ENCODE results near the gene CYTH3. TPM values are rescaled to one million over a fixed set of nuclear protein-coding genes. Genes with fewer than 3 reads are reported as not detected.

The CYTH3 gene
- total RNA-seq, 4 donors from 2014 or later = 41.0 to 75.5 (median 56.7) TPM

DNA sequence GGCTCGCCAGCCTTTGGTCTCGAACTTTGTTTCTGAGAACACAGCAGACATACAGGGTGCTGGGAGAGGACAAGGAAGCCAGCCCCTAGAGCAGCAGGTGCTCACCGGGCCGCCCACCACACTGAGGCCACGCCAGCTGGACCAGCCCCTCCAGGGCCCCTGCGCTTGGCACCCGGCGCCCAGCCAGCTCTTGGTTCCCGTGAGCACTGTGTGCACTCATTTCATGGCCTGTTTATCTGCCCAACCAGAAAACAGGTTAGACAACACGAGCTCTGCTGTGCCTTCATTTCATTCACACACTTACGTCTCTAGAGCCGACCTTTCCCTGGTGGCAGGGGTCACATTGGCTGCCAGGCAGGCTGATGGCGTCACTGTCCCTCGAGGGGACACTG, 104.0 kb downstream of the CYTH3 start:
- no peak overlapping the region for H3K27ac ChIP-seq
- peaks cover 19 to 38% of the 10 kb centered on the region in 2 donors for H3K36me3 ChIP-seq
- H3K4me1 ChIP-seq = no peaks in the 10 kb centered on the region
- intact Hi-C loops (cut with DNase I) = no loop called here
- H3K9me3 ChIP-seq = no peaks in the 10 kb centered on the region
- TF ChIP-seq POLR2A (IDR thresholded peaks at IDR 0.05) (no peak), CTCF (IDR thresholded peaks at IDR 0.05) (no peak)
- no peak for DNase-seq
- no peak overlapping the region for H3K4me3 ChIP-seq (replicated peaks in 1 of 3)
- 87 to 93% methylated on average over 8 to 14 of the region's 14 CpGs for WGBS, 2 donors
- H3K27me3 ChIP-seq = no peaks in the 10 kb centered on the region

- intact Hi-C loops (cut with DNase I) = no loop called here
- 93 to 94% methylated on average over 19 to 22 of the region's 22 CpGs for WGBS, 2 donors
- no peak for TF ChIP-seq CTCF (IDR thresholded peaks at IDR 0.05)
- no peak for TF ChIP-seq POLR2A (IDR thresholded peaks at IDR 0.05)
- H3K36me3 ChIP-seq = peaks cover 19 to 35% of the 10 kb centered on the region in 2 donors
- no peak overlapping the region for H3K4me3 ChIP-seq (replicated peaks in 1 of 3)
- H3K4me1 ChIP-seq = peaks cover 0 to under 1% of the 10 kb centered on the region in 2 donors
- H3K9me3 ChIP-seq = no peaks in the 10 kb centered on the region
- DNase-seq = no peak
- H3K27ac ChIP-seq = no peak overlapping the region
- no peaks in the 10 kb centered on the region for H3K27me3 ChIP-seq
These were observed 104.6 kb downstream of the CYTH3 start for GRCh38 chr7:6167587-6168476.

GRCh38 chr7:6167004-6167551, 105.3 kb downstream of the CYTH3 start:
- Histone ChIP-seq H3K9me3 (no peaks in the 10 kb centered on the region), H3K27me3 (no peaks in the 10 kb centered on the region), H3K4me3 (replicated peaks in 1 of 3) (no peak overlapping the region), H3K27ac (no peak overlapping the region), H3K4me1 (peaks cover 0 to 5% of the 10 kb centered on the region in 2 donors), H3K36me3 (peaks cover 19 to 35% of the 10 kb centered on the region in 2 donors)
- no peak for DNase-seq
- intact Hi-C loops (cut with DNase I) = no loop called here
- 86 to 92% methylated on average over 13 of the region's 13 CpGs for WGBS, 2 donors
- TF ChIP-seq POLR2A (IDR thresholded peaks at IDR 0.05) (no peak), CTCF (IDR thresholded peaks at IDR 0.05) (no peak)

DNA sequence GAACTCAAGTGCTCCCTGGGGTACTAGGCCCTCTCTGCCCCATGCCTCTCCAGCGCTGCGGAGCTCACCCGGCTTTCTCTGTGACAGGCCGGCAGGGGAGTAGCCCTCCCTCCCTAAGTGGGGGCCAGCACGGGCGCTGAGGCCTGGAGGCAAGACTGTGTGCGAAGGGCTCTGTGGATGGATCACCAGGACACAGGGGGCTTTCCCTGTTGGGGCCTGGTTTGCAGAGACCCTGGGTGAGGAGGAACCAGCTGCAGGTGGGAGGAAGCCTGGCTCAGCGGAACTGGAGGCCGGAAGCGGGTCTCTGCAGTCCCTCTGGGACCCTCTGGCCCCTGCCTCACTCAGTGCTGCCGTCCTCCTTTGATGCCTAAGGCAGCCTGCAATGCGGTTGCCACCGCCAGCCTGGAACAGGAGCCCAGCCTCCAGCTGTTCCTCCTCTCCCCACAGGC, 106.0 kb downstream of the CYTH3 start:
- intact Hi-C loops (cut with DNase I) = no loop called here
- peaks cover 0 to 5% of the 10 kb centered on the region in 2 donors for H3K4me1 ChIP-seq
- H3K9me3 ChIP-seq = no peaks in the 10 kb centered on the region
- 85 to 93% methylated on average over 11 to 13 of the region's 13 CpGs for WGBS, 2 donors
- DNase-seq = no peak
- H3K36me3 ChIP-seq = peaks cover 23 to 35% of the 10 kb centered on the region in 2 donors
- no peaks in the 10 kb centered on the region for H3K27me3 ChIP-seq
- TF ChIP-seq POLR2A (IDR thresholded peaks at IDR 0.05) (no peak), CTCF (IDR thresholded peaks at IDR 0.05) (no peak)
- no peak overlapping the region for H3K4me3 ChIP-seq (replicated peaks in 1 of 3)
- no peak overlapping the region for H3K27ac ChIP-seq
